GM12873 (cell line): ENCODE results near the gene FHIT.

Experiments used
- TF ChIP-seq, protein P1 (sequence below): IDR thresholded peaks from 2 replicates; pipeline ENCODE4 v1.5.1; 2012; ENCODE audit warnings: low read depth, mild to moderate bottlenecking, moderate library complexity, low read length, control low read depth; ENCODE audit not compliant: insufficient read depth; ENCODE audit errors: missing control alignments

The FHIT gene

GRCh38 chr3:60594025-60594424 lies 657.2 kb downstream of the FHIT start:
- TF ChIP-seq, protein P1, sequence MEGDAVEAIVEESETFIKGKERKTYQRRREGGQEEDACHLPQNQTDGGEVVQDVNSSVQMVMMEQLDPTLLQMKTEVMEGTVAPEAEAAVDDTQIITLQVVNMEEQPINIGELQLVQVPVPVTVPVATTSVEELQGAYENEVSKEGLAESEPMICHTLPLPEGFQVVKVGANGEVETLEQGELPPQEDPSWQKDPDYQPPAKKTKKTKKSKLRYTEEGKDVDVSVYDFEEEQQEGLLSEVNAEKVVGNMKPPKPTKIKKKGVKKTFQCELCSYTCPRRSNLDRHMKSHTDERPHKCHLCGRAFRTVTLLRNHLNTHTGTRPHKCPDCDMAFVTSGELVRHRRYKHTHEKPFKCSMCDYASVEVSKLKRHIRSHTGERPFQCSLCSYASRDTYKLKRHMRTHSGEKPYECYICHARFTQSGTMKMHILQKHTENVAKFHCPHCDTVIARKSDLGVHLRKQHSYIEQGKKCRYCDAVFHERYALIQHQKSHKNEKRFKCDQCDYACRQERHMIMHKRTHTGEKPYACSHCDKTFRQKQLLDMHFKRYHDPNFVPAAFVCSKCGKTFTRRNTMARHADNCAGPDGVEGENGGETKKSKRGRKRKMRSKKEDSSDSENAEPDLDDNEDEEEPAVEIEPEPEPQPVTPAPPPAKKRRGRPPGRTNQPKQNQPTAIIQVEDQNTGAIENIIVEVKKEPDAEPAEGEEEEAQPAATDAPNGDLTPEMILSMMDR, result no peak

DNA sequence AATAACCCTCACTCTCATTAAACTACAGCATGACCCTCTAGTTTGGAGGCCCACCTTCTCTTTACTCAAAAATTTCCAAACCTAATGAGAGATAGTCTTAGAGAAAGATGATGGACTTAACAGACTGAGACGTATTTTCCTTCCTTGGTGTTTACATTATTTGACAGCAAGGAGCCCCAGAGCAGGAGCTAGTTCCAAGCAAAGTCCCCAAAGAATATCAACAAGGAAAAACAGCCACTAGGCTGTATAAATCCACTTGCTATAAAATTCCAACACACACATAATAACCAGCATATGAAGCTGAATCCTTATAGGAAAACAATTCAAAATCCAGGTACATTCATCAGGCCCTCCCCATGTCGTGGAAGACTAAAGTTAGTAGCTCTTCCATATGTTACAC lies 660.0 kb downstream of the FHIT start:
- TF ChIP-seq, protein P1, result no peak

DNA sequence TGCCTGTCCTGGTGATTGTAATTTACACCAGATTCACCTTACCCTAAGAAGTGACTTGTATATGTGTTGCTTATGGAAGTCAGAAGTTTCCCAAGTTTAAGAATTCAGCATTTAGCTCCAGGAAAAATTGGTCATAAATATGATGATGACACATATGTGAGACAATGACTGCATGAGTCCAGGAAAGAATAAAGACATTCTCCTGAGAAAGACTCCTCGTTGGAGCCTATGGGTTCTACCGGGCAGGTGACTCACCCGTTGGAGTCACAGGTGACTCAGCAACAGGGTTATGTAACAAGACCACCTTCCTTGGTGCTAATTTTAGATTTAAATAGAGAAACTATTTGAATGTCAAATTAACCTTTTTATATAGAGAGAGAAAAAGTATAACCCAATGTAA lies 662.4 kb downstream of the FHIT start:
- TF ChIP-seq, protein P1, result no peak

- TF ChIP-seq, protein P1, result no peak
Observed at GRCh38 chr3:60585918-60586317, 665.3 kb downstream of the FHIT start.

- TF ChIP-seq, protein P1, result no peak
Observed at GRCh38 chr3:60584250-60584649, 667.0 kb downstream of the FHIT start.

DNA sequence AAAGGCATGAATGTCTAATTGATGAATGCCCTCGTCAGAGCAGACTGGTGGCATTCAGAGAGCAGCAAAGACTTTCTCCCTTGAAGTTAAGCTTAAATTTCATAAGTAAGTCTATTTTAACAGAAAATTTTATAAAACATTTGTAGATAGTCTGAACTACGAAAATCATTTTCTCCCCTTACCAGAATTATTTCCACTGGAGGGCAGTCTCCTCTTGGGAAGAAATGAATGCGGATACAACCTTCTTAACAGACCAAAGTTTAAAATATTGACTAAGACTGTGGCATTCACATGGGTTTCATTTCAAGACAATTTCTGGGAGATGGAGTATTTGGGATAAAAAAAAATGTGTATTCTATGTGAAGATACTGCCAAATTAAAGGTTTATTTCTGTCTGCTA lies 669.0 kb downstream of the FHIT start:
- TF ChIP-seq, protein P1, result no peak

- TF ChIP-seq, protein P1, result no peak
Observed at GRCh38 chr3:60580809-60581208, 670.4 kb downstream of the FHIT start.
